DND-41 (cell line): ENCODE measurements around the gene MICOS13.

Experiments used
- EZH2 ChIP-seq: IDR thresholded peaks from 3 replicates; pipeline ENCODE4 v1.6.1; 2012; ENCODE audit warnings: borderline replicate concordance, low read depth, mild to moderate bottlenecking, moderate library complexity, low read length, inconsistent platforms; ENCODE audit not compliant: severe bottlenecking
- TF ChIP-seq, protein P1 (sequence below): IDR thresholded peaks from 2 replicates; pipeline ENCODE4 v1.5.1; 2012; ENCODE audit warnings: borderline replicate concordance, low read length, moderate library complexity, mild to moderate bottlenecking; ENCODE audit not compliant: poor library complexity, severe bottlenecking; ENCODE audit errors: extremely low read depth

DNA sequence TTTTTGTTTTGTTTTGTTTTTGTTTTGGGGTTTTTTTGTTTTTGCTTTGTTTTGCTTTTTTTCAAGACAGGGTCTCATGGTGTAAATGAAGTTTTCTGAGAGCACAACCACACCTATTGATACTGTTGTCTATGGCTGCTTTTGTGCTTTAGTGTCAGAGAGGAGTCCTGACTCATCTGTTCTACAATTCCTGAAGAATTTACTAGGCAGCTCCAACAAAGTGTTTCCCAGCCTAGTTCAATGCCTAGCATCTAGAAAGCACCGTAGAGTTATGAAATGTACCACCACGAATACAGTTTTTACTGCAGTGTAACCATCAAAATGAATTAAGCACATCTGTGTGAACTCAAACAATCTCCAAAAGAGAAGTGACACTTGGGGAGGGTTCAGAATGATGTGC lies 36.3 kb downstream of the MICOS13 start:
- TF ChIP-seq, protein P1, sequence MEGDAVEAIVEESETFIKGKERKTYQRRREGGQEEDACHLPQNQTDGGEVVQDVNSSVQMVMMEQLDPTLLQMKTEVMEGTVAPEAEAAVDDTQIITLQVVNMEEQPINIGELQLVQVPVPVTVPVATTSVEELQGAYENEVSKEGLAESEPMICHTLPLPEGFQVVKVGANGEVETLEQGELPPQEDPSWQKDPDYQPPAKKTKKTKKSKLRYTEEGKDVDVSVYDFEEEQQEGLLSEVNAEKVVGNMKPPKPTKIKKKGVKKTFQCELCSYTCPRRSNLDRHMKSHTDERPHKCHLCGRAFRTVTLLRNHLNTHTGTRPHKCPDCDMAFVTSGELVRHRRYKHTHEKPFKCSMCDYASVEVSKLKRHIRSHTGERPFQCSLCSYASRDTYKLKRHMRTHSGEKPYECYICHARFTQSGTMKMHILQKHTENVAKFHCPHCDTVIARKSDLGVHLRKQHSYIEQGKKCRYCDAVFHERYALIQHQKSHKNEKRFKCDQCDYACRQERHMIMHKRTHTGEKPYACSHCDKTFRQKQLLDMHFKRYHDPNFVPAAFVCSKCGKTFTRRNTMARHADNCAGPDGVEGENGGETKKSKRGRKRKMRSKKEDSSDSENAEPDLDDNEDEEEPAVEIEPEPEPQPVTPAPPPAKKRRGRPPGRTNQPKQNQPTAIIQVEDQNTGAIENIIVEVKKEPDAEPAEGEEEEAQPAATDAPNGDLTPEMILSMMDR: no peak
- no peak for TF ChIP-seq EZH2
